SH-SY5Y (cell line): Measurements from ENCODE around the gene TSPAN17.

Experiments
- GATA2 ChIP-seq: IDR thresholded peaks from 2 replicates; pipeline ENCODE4 v1.6.1; 2011; ENCODE audit warnings: mild to moderate bottlenecking, low read depth, low read length
- GATA3 ChIP-seq: IDR thresholded peaks from 2 replicates; pipeline ENCODE4 v1.6.1; 2011; ENCODE audit warnings: low read depth, mild to moderate bottlenecking, low read length, moderate library complexity

GRCh38 chr5:176624142-176624541 is 23.1 kb upstream of the TSPAN17 start:
- TF ChIP-seq GATA2 = no peak
- TF ChIP-seq GATA3 = no peak
